Adrenal gland (tissue), 5 donors: Measurements from ENCODE around the gene KLF13.

Source experiments
- POLR2A ChIP-seq, 2 donors: fragments of 450-650 bp; IDR thresholded peaks; one replicate each; pipeline ENCODE4 v1.6.1; 2017; ENCODE audit warnings: antibody characterized with exemption in 2 of 2, mild to moderate bottlenecking in 2 of 2, moderate library complexity in 1 of 2
- TF ChIP-seq, protein P1 (sequence below), 6 experiments: fragments of 450-650 bp in 4 of 6; fragments of 200-600 bp in 2 of 6; sonication (generic) in 1 of 6; IDR thresholded peaks; 1 replicate in 5 of 6; 2 replicates in 1 of 6; pipeline versions ENCODE4 v1.5.1 to v1.8.0; 2016 to 2021; ENCODE audit warnings: antibody characterized with exemption in 6 of 6, mild to moderate bottlenecking in 2 of 6, moderate library complexity in 1 of 6
- donor health status: DM: no; HTN: no; CAD: no.

DNA sequence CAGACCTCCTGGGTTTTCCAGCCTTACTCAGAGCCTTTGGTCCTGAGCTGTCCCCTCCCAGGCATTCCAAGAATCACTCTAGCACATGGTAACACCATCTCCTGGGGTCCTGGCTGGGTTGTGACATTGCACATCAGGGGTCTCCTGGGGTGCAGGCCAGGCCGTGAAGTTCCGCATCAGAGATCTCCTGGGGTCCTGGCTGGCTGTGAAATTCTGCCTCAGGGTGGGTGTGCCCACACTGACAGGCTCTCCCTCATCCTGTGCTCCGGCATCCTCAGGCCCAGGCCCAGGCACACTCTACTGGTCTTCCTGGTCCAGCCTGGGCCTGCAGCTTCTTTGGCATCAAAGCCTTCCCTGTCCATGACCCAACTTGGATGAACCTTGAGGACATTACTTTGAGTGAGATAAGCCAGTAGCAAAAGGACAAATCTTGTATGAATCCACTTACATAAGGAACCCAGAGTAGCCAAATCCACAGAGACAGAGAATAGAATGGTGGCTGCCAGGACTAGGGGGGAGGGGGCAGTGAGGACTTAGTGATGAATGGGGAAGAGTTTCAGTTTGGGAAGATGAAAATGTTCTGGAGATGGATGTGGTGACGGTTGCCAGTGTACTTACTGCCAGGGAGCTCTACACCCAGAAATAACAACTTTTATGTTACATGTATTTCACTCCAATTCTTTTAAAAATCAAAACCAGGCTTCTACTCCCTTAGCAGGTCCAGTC is 49.1 kb upstream of the KLF13 start:
- TF ChIP-seq POLR2A (IDR thresholded peaks at IDR 0.05): no peak
- TF ChIP-seq, protein P1, sequence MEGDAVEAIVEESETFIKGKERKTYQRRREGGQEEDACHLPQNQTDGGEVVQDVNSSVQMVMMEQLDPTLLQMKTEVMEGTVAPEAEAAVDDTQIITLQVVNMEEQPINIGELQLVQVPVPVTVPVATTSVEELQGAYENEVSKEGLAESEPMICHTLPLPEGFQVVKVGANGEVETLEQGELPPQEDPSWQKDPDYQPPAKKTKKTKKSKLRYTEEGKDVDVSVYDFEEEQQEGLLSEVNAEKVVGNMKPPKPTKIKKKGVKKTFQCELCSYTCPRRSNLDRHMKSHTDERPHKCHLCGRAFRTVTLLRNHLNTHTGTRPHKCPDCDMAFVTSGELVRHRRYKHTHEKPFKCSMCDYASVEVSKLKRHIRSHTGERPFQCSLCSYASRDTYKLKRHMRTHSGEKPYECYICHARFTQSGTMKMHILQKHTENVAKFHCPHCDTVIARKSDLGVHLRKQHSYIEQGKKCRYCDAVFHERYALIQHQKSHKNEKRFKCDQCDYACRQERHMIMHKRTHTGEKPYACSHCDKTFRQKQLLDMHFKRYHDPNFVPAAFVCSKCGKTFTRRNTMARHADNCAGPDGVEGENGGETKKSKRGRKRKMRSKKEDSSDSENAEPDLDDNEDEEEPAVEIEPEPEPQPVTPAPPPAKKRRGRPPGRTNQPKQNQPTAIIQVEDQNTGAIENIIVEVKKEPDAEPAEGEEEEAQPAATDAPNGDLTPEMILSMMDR (IDR thresholded peaks at IDR 0.05): no peak
